ENCODE results near the gene RYR3. TPM values are rescaled to one million over a fixed set of nuclear protein-coding genes. Genes with fewer than 3 reads are reported as not detected.

RYR3 gene
- 0.96 TPM for polyA plus RNA-seq (2013, experiment 1 of 2)
- 0.83 TPM for polyA plus RNA-seq (2013, experiment 2 of 2)

DNA sequence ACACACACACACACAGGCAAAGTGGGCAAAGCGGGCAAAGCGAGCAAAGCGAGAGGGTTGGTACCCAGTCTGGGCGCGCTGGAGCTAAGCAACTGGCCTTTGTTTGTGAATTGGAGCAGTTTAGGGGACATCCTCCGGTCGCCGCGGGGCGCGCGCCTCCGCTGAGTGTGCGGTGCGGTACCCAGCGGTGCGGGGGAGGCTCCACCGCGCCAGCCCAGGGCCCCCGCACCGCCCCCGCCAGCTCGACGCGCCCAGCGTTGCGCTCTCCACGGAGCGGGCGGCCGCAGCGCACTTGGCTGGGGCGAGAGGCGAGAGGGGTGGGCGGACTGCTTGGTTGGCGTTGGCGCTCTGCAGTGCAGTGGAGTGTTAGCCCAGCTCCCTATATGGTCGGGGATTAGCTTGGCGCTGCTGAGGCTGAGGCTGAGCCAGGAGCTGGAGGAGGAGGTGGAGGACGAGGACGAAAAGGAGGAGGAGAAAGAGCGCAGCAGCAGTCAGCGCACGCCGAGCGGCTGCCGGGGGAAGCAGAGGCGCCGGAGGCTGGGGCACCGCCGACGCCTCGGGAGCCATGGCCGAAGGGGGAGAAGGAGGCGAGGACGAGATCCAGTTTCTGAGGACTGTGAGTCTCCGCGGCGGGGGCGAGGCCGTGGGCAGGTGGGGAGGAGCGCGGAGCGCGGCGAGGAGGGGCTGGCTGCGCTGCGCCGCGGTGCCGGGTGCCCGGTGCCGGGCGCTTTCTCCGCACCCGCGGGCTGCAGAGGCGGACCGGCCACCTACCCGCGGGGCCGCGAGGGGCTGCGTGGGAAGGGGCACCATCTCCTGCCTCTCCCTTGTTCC, at the start of gene RYR3:
TSS of gene RYR3 (plus strand) at position 487 of the 831 bp plus-strand sequence. CDS start at position 566, 79 bp downstream.
- no CpG with 5 or more reads among the region's 84 CpGs for WGBS, 2 donors (ENCODE audit: extremely low coverage in 2 of 2, insufficient read length in 2 of 2, insufficient replicate concordance in 1 of 2)
- H3K4me3 ChIP-seq (ENCODE audit: low read length in 2 of 2): peak within 1 kb of the TSS; percentile 47 to 91
- peak within 1 kb of the TSS; percentile 71 for H2BK5ac ChIP-seq (ENCODE audit: low read length)
- H2AFZ ChIP-seq (ENCODE audit: low read length): peak within 1 kb of the TSS; percentile 92
- no peak within 1 kb of the TSS for H4K8ac ChIP-seq (ENCODE audit: low read depth, low read length)
- peak within 1 kb of the TSS; percentile 13 for H3K27ac ChIP-seq (replicated peaks; ENCODE audit: low read length)
- H3K18ac ChIP-seq (ENCODE audit: low read length): peak within 1 kb of the TSS; percentile 97
- no peak within 1 kb of the TSS for H4K91ac ChIP-seq (ENCODE audit: low read depth, low read length, poor library complexity)
- no peaks in the 10 kb centered on the region for H3K9me3 ChIP-seq (replicated peaks in 1 of 2; ENCODE audit: control insufficient read depth in 2 of 2, insufficient read depth in 1 of 2, low read depth in 1 of 2, low read length in 2 of 2)
- no peaks in the 10 kb centered on the region for H3K36me3 ChIP-seq (replicated peaks in 1 of 2; ENCODE audit: control insufficient read depth in 2 of 2, insufficient read depth in 2 of 2, low read length in 2 of 2)
- peak within 1 kb of the TSS; percentile 90 for H2BK120ac ChIP-seq (ENCODE audit: low read depth, low read length)
- peak within 1 kb of the TSS; percentile 90 for H3K4me2 ChIP-seq (ENCODE audit: insufficient read depth, low read length, poor library complexity, severe bottlenecking)
- no peak within 1 kb of the TSS for H3K14ac ChIP-seq (ENCODE audit: low read length)
- DNase-seq (ENCODE audit: low spot score): peak; percentile 62
- no peaks in the 10 kb centered on the region for H3K4me1 ChIP-seq (ENCODE audit: control insufficient read depth in 2 of 2, insufficient read depth in 1 of 2, low read depth in 1 of 2, low read length in 2 of 2)
- H3K27me3 ChIP-seq (ENCODE audit: control insufficient read depth in 3 of 3, insufficient read depth in 3 of 3, low read depth in 1 of 3, low read length in 3 of 3): peaks cover 0 to 51% (median 12%) of the 10 kb centered on the region in 3 experiments
- peak within 1 kb of the TSS; percentile 26 for H2AK5ac ChIP-seq (ENCODE audit: low read depth, low read length)
- H3K23ac ChIP-seq (ENCODE audit: low read depth, low read length, poor library complexity): peak within 1 kb of the TSS; percentile 34
- H2BK12ac ChIP-seq (ENCODE audit: low read length): peak within 1 kb of the TSS; percentile 42
- peak within 1 kb of the TSS; percentile 58 for H3K4ac ChIP-seq (ENCODE audit: low read length)
- no peaks in the 10 kb centered on the region for H3K79me1 ChIP-seq (ENCODE audit: low read depth, low read length)
- peak within 1 kb of the TSS; percentile 85 for H3K9ac ChIP-seq (ENCODE audit: low read depth, low read length, poor library complexity)
- peak within 1 kb of the TSS; percentile 90 for H2BK15ac ChIP-seq (ENCODE audit: low read length)

DNA sequence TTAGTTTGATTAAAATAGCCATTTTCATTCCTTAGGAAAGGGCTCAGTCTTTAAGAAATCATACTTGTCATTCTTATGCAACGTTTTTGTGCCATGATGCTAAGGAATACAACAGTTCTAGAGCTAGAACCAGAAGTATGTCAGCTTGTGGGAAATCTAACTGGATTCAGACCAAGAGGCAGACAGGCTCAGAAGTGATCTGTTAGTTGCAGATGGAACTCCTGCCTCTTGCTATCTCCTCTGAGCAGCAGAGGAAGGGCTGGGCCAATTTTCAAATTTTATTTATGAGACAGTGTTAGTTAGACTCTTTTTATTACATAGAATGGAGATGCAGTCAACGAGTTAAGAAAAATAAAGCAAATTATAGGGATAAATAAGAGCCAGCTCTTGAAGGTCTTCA, 48.5 kb upstream of the RYR3 start:
- H3K9me3 ChIP-seq (replicated peaks in 1 of 2; ENCODE audit: control insufficient read depth in 2 of 2, insufficient read depth in 1 of 2, low read depth in 1 of 2, low read length in 2 of 2): peaks cover 0 to 1% of the 10 kb centered on the region in 2 donors
- WGBS, 2 donors (ENCODE audit: extremely low coverage in 2 of 2, insufficient read length in 2 of 2, insufficient replicate concordance in 1 of 2): no CpG with 5 or more reads among the region's 2 CpGs
- H3K9ac ChIP-seq (ENCODE audit: low read depth, low read length, poor library complexity): no peak overlapping the region
- peaks cover 0 to 9% (median 0%) of the 10 kb centered on the region in 3 experiments for H3K27me3 ChIP-seq (ENCODE audit: control insufficient read depth in 3 of 3, insufficient read depth in 3 of 3, low read depth in 1 of 3, low read length in 3 of 3)
- no peak overlapping the region for H2BK12ac ChIP-seq (ENCODE audit: low read length)
- H3K14ac ChIP-seq (ENCODE audit: low read length): no peak overlapping the region
- no peaks in the 10 kb centered on the region for H3K36me3 ChIP-seq (replicated peaks in 1 of 2; ENCODE audit: control insufficient read depth in 2 of 2, insufficient read depth in 2 of 2, low read length in 2 of 2)
- H2BK120ac ChIP-seq (ENCODE audit: low read depth, low read length): no peak overlapping the region
- no peak overlapping the region for H3K23ac ChIP-seq (ENCODE audit: low read depth, low read length, poor library complexity)
- H3K4me3 ChIP-seq (ENCODE audit: low read length in 2 of 2): no peak overlapping the region
- no peak overlapping the region for H4K91ac ChIP-seq (ENCODE audit: low read depth, low read length, poor library complexity)
- H4K8ac ChIP-seq (ENCODE audit: low read depth, low read length): no peak overlapping the region
- H2AFZ ChIP-seq (ENCODE audit: low read length): no peak overlapping the region
- H3K4me1 ChIP-seq (ENCODE audit: control insufficient read depth in 2 of 2, insufficient read depth in 1 of 2, low read depth in 1 of 2, low read length in 2 of 2): no peaks in the 10 kb centered on the region
- no peaks in the 10 kb centered on the region for H3K79me1 ChIP-seq (ENCODE audit: low read depth, low read length)
- no peak overlapping the region for H3K18ac ChIP-seq (ENCODE audit: low read length)
- no peak overlapping the region for H3K4me2 ChIP-seq (ENCODE audit: insufficient read depth, low read length, poor library complexity, severe bottlenecking)
- no peak overlapping the region for H3K27ac ChIP-seq (replicated peaks; ENCODE audit: low read length)
- H2AK5ac ChIP-seq (ENCODE audit: low read depth, low read length): no peak overlapping the region
- no peak overlapping the region for H3K4ac ChIP-seq (ENCODE audit: low read length)
- H2BK5ac ChIP-seq (ENCODE audit: low read length): no peak overlapping the region
- DNase-seq (ENCODE audit: low spot score): no peak
- H2BK15ac ChIP-seq (ENCODE audit: low read length): no peak overlapping the region

DNA sequence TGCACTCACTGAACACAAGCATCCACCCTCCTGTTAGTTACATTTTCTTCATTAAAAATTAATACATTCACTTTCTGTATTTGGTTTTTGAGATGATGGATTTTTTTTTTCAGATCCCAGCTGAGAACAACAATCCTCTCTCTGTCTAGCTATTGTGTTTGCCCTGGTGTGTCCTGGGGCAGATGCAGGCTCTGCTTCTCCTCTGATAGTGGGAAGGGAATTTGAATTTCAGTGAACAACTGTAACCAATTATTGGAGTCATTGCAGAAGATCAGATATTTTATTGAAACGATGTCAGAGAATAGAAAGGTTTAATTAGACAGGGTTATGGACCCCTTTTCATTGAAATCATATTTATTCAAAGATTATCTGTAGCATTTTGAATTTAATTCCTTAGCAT, 33.1 kb upstream of the RYR3 start:
- H3K9ac ChIP-seq (ENCODE audit: low read depth, low read length, poor library complexity): no peak overlapping the region
- no peaks in the 10 kb centered on the region for H3K4me1 ChIP-seq (ENCODE audit: control insufficient read depth in 2 of 2, insufficient read depth in 1 of 2, low read depth in 1 of 2, low read length in 2 of 2)
- no peak overlapping the region for H3K4me2 ChIP-seq (ENCODE audit: insufficient read depth, low read length, poor library complexity, severe bottlenecking)
- no peak overlapping the region for H2AFZ ChIP-seq (ENCODE audit: low read length)
- H3K4me3 ChIP-seq (ENCODE audit: low read length in 2 of 2): no peak overlapping the region
- H3K23ac ChIP-seq (ENCODE audit: low read depth, low read length, poor library complexity): no peak overlapping the region
- H3K18ac ChIP-seq (ENCODE audit: low read length): no peak overlapping the region
- H2BK12ac ChIP-seq (ENCODE audit: low read length): no peak overlapping the region
- no peak overlapping the region for H2BK5ac ChIP-seq (ENCODE audit: low read length)
- H3K14ac ChIP-seq (ENCODE audit: low read length): no peak overlapping the region
- H3K27ac ChIP-seq (replicated peaks; ENCODE audit: low read length): no peak overlapping the region
- no peak overlapping the region for H4K91ac ChIP-seq (ENCODE audit: low read depth, low read length, poor library complexity)
- no peak for DNase-seq (ENCODE audit: low spot score)
- no peak overlapping the region for H2BK120ac ChIP-seq (ENCODE audit: low read depth, low read length)
- H3K4ac ChIP-seq (ENCODE audit: low read length): no peak overlapping the region
- no peak overlapping the region for H2AK5ac ChIP-seq (ENCODE audit: low read depth, low read length)
- H4K8ac ChIP-seq (ENCODE audit: low read depth, low read length): no peak overlapping the region
- H3K79me1 ChIP-seq (ENCODE audit: low read depth, low read length): no peaks in the 10 kb centered on the region
- H2BK15ac ChIP-seq (ENCODE audit: low read length): no peak overlapping the region
- peaks cover 0 to 3% of the 10 kb centered on the region in 2 donors for H3K9me3 ChIP-seq (replicated peaks in 1 of 2; ENCODE audit: control insufficient read depth in 2 of 2, insufficient read depth in 1 of 2, low read depth in 1 of 2, low read length in 2 of 2)
- H3K27me3 ChIP-seq (ENCODE audit: control insufficient read depth in 3 of 3, insufficient read depth in 3 of 3, low read depth in 1 of 3, low read length in 3 of 3): no peaks in the 10 kb centered on the region
- H3K36me3 ChIP-seq (replicated peaks in 1 of 2; ENCODE audit: control insufficient read depth in 2 of 2, insufficient read depth in 2 of 2, low read length in 2 of 2): no peaks in the 10 kb centered on the region
- WGBS, 2 donors (ENCODE audit: extremely low coverage in 2 of 2, insufficient read length in 2 of 2, insufficient replicate concordance in 1 of 2): no CpG with 5 or more reads among the region's 1 CpG

DNA sequence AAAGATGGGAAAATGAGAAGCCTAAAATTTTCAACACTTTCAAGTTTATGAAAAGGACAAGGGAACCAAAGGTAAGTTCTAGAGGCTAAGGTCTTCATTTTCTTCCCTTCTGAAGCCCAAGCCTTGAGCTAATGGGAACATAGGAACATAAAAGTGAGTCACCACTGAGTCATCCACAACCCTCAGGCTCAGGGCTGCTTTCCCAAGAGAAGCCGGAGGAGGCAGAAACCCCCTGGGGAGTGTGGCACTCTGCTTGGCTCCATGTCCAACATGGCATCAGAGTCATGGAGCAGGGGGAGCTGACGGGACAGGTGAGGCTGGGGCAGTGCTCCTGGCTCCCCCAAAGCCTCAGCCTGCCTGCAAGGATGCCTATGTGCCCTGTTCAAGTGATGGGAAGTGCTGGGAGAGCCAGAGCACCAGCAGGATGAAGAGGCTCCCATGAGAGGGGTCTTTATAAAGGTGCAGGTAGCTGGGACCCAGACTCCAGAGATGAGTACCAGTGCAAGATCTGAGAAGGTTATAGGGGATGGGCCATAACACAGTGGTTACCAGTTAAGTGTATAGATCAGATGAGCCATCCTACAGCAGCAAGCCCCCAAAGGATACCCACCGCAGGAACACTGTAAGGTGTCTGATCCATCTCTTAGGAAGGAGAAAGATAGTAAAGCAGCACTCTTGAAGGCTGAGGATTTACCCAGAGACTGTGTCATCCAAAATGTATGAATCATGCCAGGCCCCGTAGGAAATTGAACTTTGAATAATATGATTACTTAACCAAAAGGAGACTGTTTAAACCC, 31.8 kb upstream of the RYR3 start:
- Histone ChIP-seq H3K79me1 (ENCODE audit: low read depth, low read length) (no peaks in the 10 kb centered on the region), H2BK15ac (ENCODE audit: low read length) (no peak overlapping the region), H3K4ac (ENCODE audit: low read length) (no peak overlapping the region), H3K23ac (ENCODE audit: low read depth, low read length, poor library complexity) (no peak overlapping the region), H3K4me3 (ENCODE audit: low read length in 2 of 2) (no peak overlapping the region), H3K14ac (ENCODE audit: low read length) (no peak overlapping the region), H3K36me3 (replicated peaks in 1 of 2; ENCODE audit: control insufficient read depth in 2 of 2, insufficient read depth in 2 of 2, low read length in 2 of 2) (no peaks in the 10 kb centered on the region), H3K27me3 (ENCODE audit: control insufficient read depth in 3 of 3, insufficient read depth in 3 of 3, low read depth in 1 of 3, low read length in 3 of 3) (no peaks in the 10 kb centered on the region), H3K4me1 (ENCODE audit: control insufficient read depth in 2 of 2, insufficient read depth in 1 of 2, low read depth in 1 of 2, low read length in 2 of 2) (no peaks in the 10 kb centered on the region), H3K27ac (replicated peaks; ENCODE audit: low read length) (no peak overlapping the region), H2AK5ac (ENCODE audit: low read depth, low read length) (no peak overlapping the region), H3K9me3 (replicated peaks in 1 of 2; ENCODE audit: control insufficient read depth in 2 of 2, insufficient read depth in 1 of 2, low read depth in 1 of 2, low read length in 2 of 2) (peaks cover 0 to 3% of the 10 kb centered on the region in 2 donors), H3K9ac (ENCODE audit: low read depth, low read length, poor library complexity) (no peak overlapping the region), H3K18ac (ENCODE audit: low read length) (no peak overlapping the region), H4K91ac (ENCODE audit: low read depth, low read length, poor library complexity) (no peak overlapping the region), H2BK120ac (ENCODE audit: low read depth, low read length) (no peak overlapping the region), H3K4me2 (ENCODE audit: insufficient read depth, low read length, poor library complexity, severe bottlenecking) (no peak overlapping the region), H2BK12ac (ENCODE audit: low read length) (no peak overlapping the region), H2BK5ac (ENCODE audit: low read length) (no peak overlapping the region), H4K8ac (ENCODE audit: low read depth, low read length) (no peak overlapping the region), H2AFZ (ENCODE audit: low read length) (no peak overlapping the region)
- no peak for DNase-seq (ENCODE audit: low spot score)
- WGBS, 2 donors (ENCODE audit: extremely low coverage in 2 of 2, insufficient read length in 2 of 2, insufficient replicate concordance in 1 of 2): no CpG with 5 or more reads among the region's 4 CpGs

Measured in neuronal stem cell (in vitro differentiated cells).